Neural progenitor cell (in vitro differentiated cells): Measurements from ENCODE around the gene FOXO3B. TPM values are rescaled to one million over a fixed set of nuclear protein-coding genes. Genes with fewer than 3 reads are reported as not detected.
"Not testable (repeated sequence)": the region's sequence is repeated elsewhere in the genome, so short reads cannot be mapped to it uniquely, and the experiment has no call there.

Experiments
- DNase-seq: peaks from one replicate; pipeline ENCODE4 v3.0.0-alpha.2; 2016; ENCODE audit warnings: low spot score
- H2AFZ ChIP-seq: fragments of 200-600 bp; sonication (generic); replicated peaks from 2 replicates; pipeline ENCODE4 v1.6.1; 2016; ENCODE audit warnings: antibody characterized with exemption
- H3F3A ChIP-seq: fragments of 200-600 bp; sonication (generic); 2 replicates; pipeline ENCODE4 v1.6.1; 2016; ENCODE audit warnings: antibody characterized with exemption, low read depth
- H3K27ac ChIP-seq: fragments of 200-600 bp; sonication (generic); 2 replicates; pipeline ENCODE4 v1.5.1; 2016; ENCODE audit warnings: mild to moderate bottlenecking
- H3K27me3 ChIP-seq: fragments of 200-600 bp; sonication (generic); 2 replicates; pipeline ENCODE4 v1.6.1; 2016; ENCODE audit warnings: mild to moderate bottlenecking, moderate library complexity
- H3K36me3 ChIP-seq: fragments of 200-600 bp; sonication (generic); 2 replicates; pipeline ENCODE4 v1.5.1; 2016
- H3K4me1 ChIP-seq: fragments of 200-600 bp; sonication (generic); 2 replicates; pipeline ENCODE4 v1.6.1; 2016; ENCODE audit warnings: mixed run types
- H3K4me2 ChIP-seq: fragments of 200-600 bp; sonication (generic); 2 replicates; pipeline ENCODE4 v1.6.1; 2016
- H3K4me3 ChIP-seq: fragments of 200-600 bp; sonication (generic); 2 replicates; pipeline ENCODE4 v1.5.1; 2016
- H3K79me2 ChIP-seq: fragments of 200-600 bp; sonication (generic); 2 replicates; pipeline ENCODE4 v1.6.1; 2016; ENCODE audit warnings: low read depth
- H3K9ac ChIP-seq: fragments of 200-600 bp; sonication (generic); 2 replicates; pipeline ENCODE4 v1.6.1; 2016
- H3K9me3 ChIP-seq: fragments of 200-600 bp; sonication (generic); 2 replicates; pipeline ENCODE4 v1.5.1; 2016; ENCODE audit warnings: low read depth
- H4K20me1 ChIP-seq: fragments of 200-600 bp; sonication (generic); 2 replicates; pipeline ENCODE4 v1.6.1; 2016; ENCODE audit warnings: low read depth
- H3K27ac Mint-ChIP-seq: 3 replicates; pipeline ENCODE4 v1.8.0; 2021; ENCODE audit warnings: mixed read lengths
- H3K27me3 Mint-ChIP-seq: 2 replicates; pipeline ENCODE4 v1.8.0; 2022; ENCODE audit warnings: low read depth, mild to moderate bottlenecking, inconsistent platforms, moderate library complexity, mixed read lengths; ENCODE audit not compliant: insufficient read depth
- H3K36me3 Mint-ChIP-seq: 3 replicates; pipeline ENCODE4 v1.8.0; 2021; ENCODE audit warnings: mixed read lengths
- H3K4me1 Mint-ChIP-seq: 3 replicates; pipeline ENCODE4 v1.8.0; 2021; ENCODE audit warnings: mixed read lengths
- H3K4me3 Mint-ChIP-seq: 3 replicates; pipeline ENCODE4 v1.8.0; 2021; ENCODE audit warnings: mild to moderate bottlenecking, moderate library complexity, mixed read lengths
- H3K9me3 Mint-ChIP-seq: 3 replicates; pipeline ENCODE4 v1.8.0; 2020; ENCODE audit warnings: mixed read lengths
- total RNA-seq: library from RNA; depleted of rRNA; stranded (reverse); fragments of >200 nt; gene quantifications from 2 replicates; pipeline ENCODE4 v1.2.3, GENCODE V29; 2015; ENCODE audit warnings: low replicate concordance
- TF ChIP-seq, protein P1 (sequence below): fragments of 200-600 bp; sonication (generic); IDR thresholded peaks from 2 replicates; pipeline ENCODE4 v1.5.1; 2017; ENCODE audit warnings: antibody characterized with exemption, mild to moderate bottlenecking

FOXO3B gene
- total RNA-seq, 1 donor from 2014 or later, result 9.4 TPM

DNA sequence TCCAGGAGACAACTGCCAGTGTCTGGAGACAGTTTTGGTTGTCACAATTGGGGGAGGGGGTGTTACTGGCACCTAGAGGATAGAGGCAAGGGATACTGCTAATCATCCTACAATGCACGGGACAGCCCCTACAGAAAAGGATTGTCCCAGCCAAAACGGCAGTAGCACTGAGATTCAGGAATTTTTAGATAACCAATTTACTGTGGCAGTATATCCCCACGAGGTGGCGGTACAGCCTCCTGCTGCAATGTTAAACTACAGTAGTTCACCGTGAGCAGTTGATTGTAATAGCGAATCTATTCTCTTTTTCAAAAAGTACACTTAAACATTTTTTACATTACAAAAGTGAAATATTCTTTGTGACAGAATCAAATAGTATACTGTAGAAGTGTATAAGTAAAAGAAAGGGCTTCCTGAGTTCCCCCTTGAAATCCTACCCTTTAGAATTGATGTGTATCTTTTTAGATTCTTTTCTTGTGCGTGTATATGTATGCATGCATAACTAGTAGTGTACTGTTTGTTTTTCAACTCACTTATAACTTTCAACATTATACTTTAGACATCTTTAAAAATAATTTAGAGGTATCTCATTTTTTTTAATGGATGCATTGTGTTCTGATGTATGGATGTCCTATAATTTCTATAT lies 30.4 kb upstream of the FOXO3B start:
- DNase-seq, result peak; percentile 73
- not testable (repeated sequence) for H3K4me1 ChIP-seq, H3K27ac ChIP-seq, H3K4me3 ChIP-seq, H3K9me3 ChIP-seq, H3K36me3 ChIP-seq, H4K20me1 ChIP-seq, H3K79me2 ChIP-seq, H3K4me1 Mint-ChIP-seq, H2AFZ ChIP-seq, H3F3A ChIP-seq, H3K9ac ChIP-seq, H3K27me3 Mint-ChIP-seq, H3K4me3 Mint-ChIP-seq, H3K27ac Mint-ChIP-seq, H3K4me2 ChIP-seq, H3K9me3 Mint-ChIP-seq, H3K27me3 ChIP-seq, H3K36me3 Mint-ChIP-seq
- TF ChIP-seq, protein P1, sequence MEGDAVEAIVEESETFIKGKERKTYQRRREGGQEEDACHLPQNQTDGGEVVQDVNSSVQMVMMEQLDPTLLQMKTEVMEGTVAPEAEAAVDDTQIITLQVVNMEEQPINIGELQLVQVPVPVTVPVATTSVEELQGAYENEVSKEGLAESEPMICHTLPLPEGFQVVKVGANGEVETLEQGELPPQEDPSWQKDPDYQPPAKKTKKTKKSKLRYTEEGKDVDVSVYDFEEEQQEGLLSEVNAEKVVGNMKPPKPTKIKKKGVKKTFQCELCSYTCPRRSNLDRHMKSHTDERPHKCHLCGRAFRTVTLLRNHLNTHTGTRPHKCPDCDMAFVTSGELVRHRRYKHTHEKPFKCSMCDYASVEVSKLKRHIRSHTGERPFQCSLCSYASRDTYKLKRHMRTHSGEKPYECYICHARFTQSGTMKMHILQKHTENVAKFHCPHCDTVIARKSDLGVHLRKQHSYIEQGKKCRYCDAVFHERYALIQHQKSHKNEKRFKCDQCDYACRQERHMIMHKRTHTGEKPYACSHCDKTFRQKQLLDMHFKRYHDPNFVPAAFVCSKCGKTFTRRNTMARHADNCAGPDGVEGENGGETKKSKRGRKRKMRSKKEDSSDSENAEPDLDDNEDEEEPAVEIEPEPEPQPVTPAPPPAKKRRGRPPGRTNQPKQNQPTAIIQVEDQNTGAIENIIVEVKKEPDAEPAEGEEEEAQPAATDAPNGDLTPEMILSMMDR, result peak; percentile 66

DNA sequence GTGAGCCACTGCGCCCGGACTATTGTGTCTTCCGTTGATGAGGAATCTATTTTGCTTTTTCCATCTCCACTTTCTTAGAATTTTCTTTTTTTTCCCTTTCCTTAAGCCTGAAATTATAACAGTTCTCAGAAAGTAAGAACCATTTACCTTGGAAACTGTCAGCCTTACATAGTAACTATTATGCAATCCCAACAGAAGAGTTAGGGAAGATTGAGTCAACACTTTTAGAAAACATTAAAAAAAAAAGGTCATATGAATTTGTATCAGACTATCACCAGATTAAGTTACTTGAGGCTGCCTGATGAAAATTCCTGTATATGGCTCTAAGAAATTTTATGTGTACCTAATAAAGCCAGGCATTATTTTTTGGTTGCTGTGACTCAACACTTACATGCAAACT lies 26.1 kb upstream of the FOXO3B start:
- H3K27me3 Mint-ChIP-seq, H3K4me1 Mint-ChIP-seq: not testable (repeated sequence)

DNA sequence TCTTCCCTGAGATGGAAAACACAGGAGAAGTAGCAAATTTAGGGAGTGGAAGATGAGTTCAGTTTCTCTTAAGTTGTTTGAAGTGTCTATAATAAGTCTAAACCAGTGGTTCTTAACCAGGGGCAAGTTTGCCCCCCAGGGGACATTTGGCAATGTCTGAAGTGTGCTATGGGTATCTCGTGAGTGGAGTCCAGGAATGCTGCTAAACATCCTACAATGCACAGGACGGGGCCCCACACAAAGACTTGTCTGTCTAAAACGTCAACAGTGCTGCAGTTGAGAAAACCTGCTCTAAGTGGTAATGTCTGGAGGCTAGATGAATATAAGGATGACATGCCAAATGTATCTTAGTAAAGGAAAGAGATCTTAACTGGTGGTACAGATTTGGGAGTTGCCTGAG lies 23.8 kb upstream of the FOXO3B start:
- not testable (repeated sequence) for H3K9ac ChIP-seq, H4K20me1 ChIP-seq, H3K36me3 Mint-ChIP-seq, H3K4me3 ChIP-seq, H3K4me2 ChIP-seq, DNase-seq, H3K4me3 Mint-ChIP-seq, H3K4me1 Mint-ChIP-seq, H3K9me3 Mint-ChIP-seq, H3K27me3 Mint-ChIP-seq, H3K27ac ChIP-seq, H3K27ac Mint-ChIP-seq, H3F3A ChIP-seq, H3K9me3 ChIP-seq, H2AFZ ChIP-seq, H3K79me2 ChIP-seq, H3K36me3 ChIP-seq, H3K4me1 ChIP-seq, H3K27me3 ChIP-seq

More for the DNA sequence above, 26.1 kb upstream of the FOXO3B start:
- not testable (repeated sequence) for H3K79me2 ChIP-seq, H3K36me3 ChIP-seq, H3K27ac ChIP-seq, H3K9ac ChIP-seq, H3K4me3 Mint-ChIP-seq, H3K4me1 ChIP-seq, H3K4me2 ChIP-seq, H3K9me3 ChIP-seq, H3K27ac Mint-ChIP-seq, H3K27me3 ChIP-seq, H4K20me1 ChIP-seq, DNase-seq, H2AFZ ChIP-seq, H3K36me3 Mint-ChIP-seq, H3K9me3 Mint-ChIP-seq, H3K4me3 ChIP-seq, H3F3A ChIP-seq

DNA sequence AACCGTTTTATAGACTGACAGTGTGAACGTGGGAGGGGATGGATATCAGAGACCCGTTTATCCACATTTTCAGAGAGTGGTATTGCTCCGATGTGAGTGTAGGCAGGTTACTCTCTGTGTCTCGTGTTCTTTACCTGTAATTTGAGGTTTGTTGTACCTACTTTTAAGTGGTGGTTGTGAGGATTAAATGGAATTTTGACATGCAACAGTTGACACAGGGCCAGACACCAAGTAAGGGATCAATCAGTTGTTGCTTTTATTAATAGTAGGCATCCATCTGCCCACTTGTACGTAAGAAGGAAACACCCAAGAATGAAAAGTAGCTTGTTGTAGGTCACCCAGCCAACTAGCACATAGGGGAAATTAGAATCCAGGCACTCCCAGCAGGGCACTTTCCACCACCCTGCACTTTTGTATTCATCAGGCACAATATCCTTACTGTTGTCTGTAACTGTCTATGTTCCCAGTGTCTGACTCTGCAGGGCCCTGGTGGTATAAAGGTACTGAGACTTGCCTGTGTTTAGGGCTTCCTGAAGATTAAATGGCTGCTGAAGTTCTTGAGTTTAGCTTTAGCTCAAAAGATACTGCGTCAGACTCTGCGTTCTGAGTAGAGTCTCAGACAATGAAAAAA lies 16.5 kb upstream of the FOXO3B start:
- Histone ChIP-seq H3K4me2 (peak overlapping the region; percentile 69), H3K4me3 (peak overlapping the region; percentile 51), H2AFZ (peak overlapping the region; percentile 99)
- H3K4me3 Mint-ChIP-seq, result peak overlapping the region; percentile 90
- not testable (repeated sequence) for H3K79me2 ChIP-seq, H4K20me1 ChIP-seq, H3F3A ChIP-seq, H3K27ac Mint-ChIP-seq, H3K36me3 ChIP-seq, H3K9ac ChIP-seq, H3K36me3 Mint-ChIP-seq, H3K4me1 ChIP-seq, H3K9me3 ChIP-seq, DNase-seq, H3K9me3 Mint-ChIP-seq, H3K27me3 Mint-ChIP-seq, H3K27ac ChIP-seq, H3K4me1 Mint-ChIP-seq, H3K27me3 ChIP-seq

DNA sequence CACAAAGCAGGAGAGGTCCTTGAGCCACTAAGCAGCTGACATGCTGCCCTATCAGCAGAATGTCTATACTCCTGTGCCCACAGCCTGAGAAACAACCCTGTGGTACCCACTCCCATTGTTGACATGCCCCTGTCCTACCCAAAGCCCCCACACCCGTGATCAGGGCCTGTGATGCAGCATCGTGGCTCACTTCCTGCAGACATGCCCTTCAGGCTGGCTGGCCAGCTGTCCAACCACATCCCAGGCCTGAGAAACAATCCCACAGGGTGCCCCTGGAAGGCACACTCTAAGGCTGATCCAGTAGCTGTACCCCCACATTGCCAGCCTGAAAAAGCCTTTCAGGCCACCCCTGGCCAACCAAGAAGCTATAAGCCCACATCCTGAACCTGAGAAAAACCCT lies 13.0 kb upstream of the FOXO3B start:
- H3K27ac Mint-ChIP-seq, H2AFZ ChIP-seq, H3K27me3 Mint-ChIP-seq, H3K9ac ChIP-seq, DNase-seq, H3K9me3 ChIP-seq, H3K36me3 Mint-ChIP-seq, H3K27me3 ChIP-seq, H3K4me1 Mint-ChIP-seq, H3F3A ChIP-seq, H3K79me2 ChIP-seq, H3K4me2 ChIP-seq, H3K27ac ChIP-seq, H4K20me1 ChIP-seq, H3K9me3 Mint-ChIP-seq, H3K4me3 ChIP-seq, H3K36me3 ChIP-seq, H3K4me1 ChIP-seq: not testable (repeated sequence)
- H3K4me3 Mint-ChIP-seq, result peak overlapping the region; percentile 57

DNA sequence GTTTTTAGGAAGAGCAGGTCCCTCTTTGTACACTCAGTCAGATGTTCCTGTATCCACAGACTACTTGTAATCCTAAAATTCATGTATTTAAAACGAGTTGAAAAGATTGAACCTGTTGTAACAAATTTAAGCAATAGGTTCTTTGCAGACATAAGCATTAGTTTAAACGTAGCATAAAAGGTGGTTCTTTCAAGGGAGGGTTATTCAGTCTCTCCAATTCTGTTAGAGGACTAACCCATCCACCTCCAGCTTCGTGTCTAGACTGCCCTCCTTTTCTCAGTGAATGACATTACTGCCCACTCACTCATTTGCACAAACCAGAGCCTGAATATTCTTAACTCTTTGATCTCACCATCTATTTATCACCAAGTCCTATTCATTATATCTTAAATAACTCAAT lies 554 bp upstream of the FOXO3B start:
- H3K27me3 Mint-ChIP-seq, H2AFZ ChIP-seq, H3K27ac ChIP-seq, H3K4me1 ChIP-seq, H3K9me3 ChIP-seq, H3K27me3 ChIP-seq, H3K9ac ChIP-seq, H3K27ac Mint-ChIP-seq, H3F3A ChIP-seq, H3K4me1 Mint-ChIP-seq, H4K20me1 ChIP-seq, DNase-seq: not testable (repeated sequence)
- peaks cover 19% of the 10 kb centered on the region for H3K36me3 Mint-ChIP-seq
- Histone ChIP-seq H3K79me2 (peaks cover 25% of the 10 kb centered on the region), H3K36me3 (peaks cover 18% of the 10 kb centered on the region), H3K4me2 (peak overlapping the region; percentile 57), H3K4me3 (peak overlapping the region; percentile 67)
- peak overlapping the region; percentile 89 for H3K4me3 Mint-ChIP-seq
- H3K9me3 Mint-ChIP-seq, result peaks cover 13% of the 10 kb centered on the region

DNA sequence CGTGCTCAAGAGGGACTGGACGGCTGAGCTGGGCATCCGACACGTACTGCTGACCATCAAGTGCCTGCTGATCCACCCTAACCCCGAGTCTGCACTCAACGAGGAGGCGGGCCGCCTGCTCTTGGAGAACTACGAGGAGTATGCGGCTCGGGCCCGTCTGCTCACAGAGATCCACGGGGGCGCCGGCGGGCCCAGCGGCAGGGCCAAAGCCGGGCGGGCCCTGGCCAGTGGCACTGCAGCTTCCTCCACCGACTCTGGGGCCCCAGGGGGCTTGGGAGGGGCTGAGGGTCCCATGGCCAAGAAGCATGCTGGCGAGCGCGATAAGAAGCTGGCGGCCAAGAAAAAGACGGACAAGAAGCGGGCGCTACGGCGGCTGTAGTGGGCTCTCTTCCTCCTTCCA lies 4.7 kb downstream of the FOXO3B start:
- H3K27ac ChIP-seq, H3K4me2 ChIP-seq, H3K4me1 Mint-ChIP-seq, H3K4me1 ChIP-seq, H3K9ac ChIP-seq, H4K20me1 ChIP-seq, H3K27ac Mint-ChIP-seq, H3K27me3 Mint-ChIP-seq, DNase-seq, H3F3A ChIP-seq, H3K4me3 ChIP-seq, H3K4me3 Mint-ChIP-seq, H3K27me3 ChIP-seq, H2AFZ ChIP-seq: not testable (repeated sequence)
- Mint-ChIP-seq H3K36me3 (peaks cover 47% of the 10 kb centered on the region), H3K9me3 (peaks cover 35% of the 10 kb centered on the region)
- Histone ChIP-seq H3K79me2 (peaks cover 40% of the 10 kb centered on the region), H3K9me3 (peaks cover 10% of the 10 kb centered on the region), H3K36me3 (peaks cover 36% of the 10 kb centered on the region)
